Natural killer cell (primary cell): Measurements from ENCODE around the gene OR52N2. TPM values are rescaled to one million over a fixed set of nuclear protein-coding genes. Genes with fewer than 3 reads are reported as not detected.

Experiments used
- ATAC-seq, 3 donors: fragments of 150-1000 bp in 2 of 3; fragments of 200-7000 bp in 1 of 3; cut with Tn5 transposase; 1 replicate in 1 of 3; 2 replicates in 2 of 3; pipeline ENCODE4 v1.10.0; 2021; ENCODE audit warnings: mild to moderate bottlenecking in 2 of 3, moderate library complexity in 2 of 3
- DNase-seq, 2 donors: peaks; one replicate each; pipeline versions ENCODE4 v3.0.0 to v3.0.0-alpha.2; 2013 to 2021; ENCODE audit warnings: mixed read lengths in 1 of 2
- H3K27ac ChIP-seq: one replicate; pipeline ENCODE4 v1.5.1; 2013; ENCODE audit warnings: mild to moderate bottlenecking, low read length
- H3K27me3 ChIP-seq: one replicate; pipeline ENCODE4 v1.6.1; 2013; ENCODE audit warnings: low read length; ENCODE audit not compliant: control insufficient read depth, insufficient read depth
- H3K36me3 ChIP-seq: one replicate; pipeline ENCODE4 v1.6.1; 2013; ENCODE audit warnings: low read length; ENCODE audit not compliant: control insufficient read depth, insufficient read depth
- H3K4me1 ChIP-seq: one replicate; pipeline ENCODE4 v1.6.1; 2013; ENCODE audit warnings: low read length; ENCODE audit not compliant: control insufficient read depth, insufficient read depth
- H3K4me3 ChIP-seq: one replicate; pipeline ENCODE4 v1.5.1; 2013; ENCODE audit warnings: low read length
- H3K9me3 ChIP-seq: one replicate; pipeline ENCODE4 v1.6.1; 2013; ENCODE audit warnings: low read length; ENCODE audit not compliant: control insufficient read depth, insufficient read depth
- H3K27ac Mint-ChIP-seq, 2 donors: one replicate each; pipeline ENCODE4 v1.8.0; 2022; ENCODE audit warnings: mild to moderate bottlenecking in 2 of 2, mixed read lengths in 2 of 2, moderate library complexity in 1 of 2
- H3K27me3 Mint-ChIP-seq, 2 donors: one replicate each; pipeline ENCODE4 v1.8.0; 2022; ENCODE audit warnings: low read depth in 2 of 2, mixed read lengths in 2 of 2
- H3K36me3 Mint-ChIP-seq: one replicate; pipeline ENCODE4 v1.8.0; 2022; ENCODE audit warnings: mixed read lengths
- H3K4me1 Mint-ChIP-seq, 2 donors: one replicate each; pipeline ENCODE4 v1.8.0; 2022; ENCODE audit warnings: mixed read lengths in 2 of 2
- H3K4me3 Mint-ChIP-seq: one replicate; pipeline ENCODE4 v1.8.0; 2022; ENCODE audit warnings: mild to moderate bottlenecking, moderate library complexity, mixed read lengths
- H3K9me3 Mint-ChIP-seq, 2 donors: one replicate each; pipeline ENCODE4 v1.8.0; 2022; ENCODE audit warnings: mixed read lengths in 2 of 2
- CTCF ChIP-seq: fragments of 200-600 bp; IDR thresholded peaks from one replicate; pipeline ENCODE4 v1.8.0; 2022; ENCODE audit warnings: antibody characterized with exemption
- WGBS: methylation state at CpG from one replicate; pipeline ENCODE4 v1.1.7; 2013; ENCODE audit warnings: missing lambda C conversion rate; ENCODE audit not compliant: insufficient coverage; 5-methylcytosine and 5-hydroxymethylcytosine counted together
- intact Hi-C: fragments of 100-400 bp; cut with micrococcal nuclease; formaldehyde crosslinking; loops from one replicate; pipeline ENCODE4 v1.14.2; 2022
- total RNA-seq, 4 donors: library from RNA; stranded (reverse); fragments of 120-200 nt in 1 of 4; gene quantifications; one replicate each; pipeline versions ENCODE4 v1.2.3 to v1.2.4, GENCODE V29; 2013 to 2022

The OR52N2 gene
- total RNA-seq, 3 donors from 2014 or later (not counting 1 experiment from before 2014, with no cell fraction given): not detected

- H3K27ac ChIP-seq: no peak overlapping the region
- H3K27me3 ChIP-seq: no peaks in the 10 kb centered on the region
- Mint-ChIP-seq H3K27ac (peak overlapping the region; percentile 44 to 71), H3K36me3 (no peaks in the 10 kb centered on the region), H3K9me3 (no peaks in the 10 kb centered on the region), H3K4me1 (peaks cover 7% of the 10 kb centered on the region in 2 donors), H3K27me3 (peaks cover 7 to 8% of the 10 kb centered on the region in 2 donors), H3K4me3 (peak overlapping the region; percentile 80)
- H3K36me3 ChIP-seq: no peaks in the 10 kb centered on the region
- H3K9me3 ChIP-seq: no peaks in the 10 kb centered on the region
- intact Hi-C loops: no loop called here
- no peaks in the 10 kb centered on the region for H3K4me1 ChIP-seq
- ATAC-seq: peak in 2 of 3 donors; percentile 44 to 52
- peak in 1 of 2 donors; percentile 17 for DNase-seq
- 0% methylated on average over 1 of the region's 1 CpG for WGBS
- TF ChIP-seq CTCF: no peak
- no peak overlapping the region for H3K4me3 ChIP-seq
Measured at GRCh38 chr11:5818245-5818886, 9.6 kb downstream of the OR52N2 start.

GRCh38 chr11:5831196-5831829 lies 22.6 kb downstream of the OR52N2 start:
- H3K27ac ChIP-seq: no peak overlapping the region
- TF ChIP-seq CTCF: no peak
- no peaks in the 10 kb centered on the region for H3K9me3 ChIP-seq
- 91% methylated on average over 6 of the region's 6 CpGs for WGBS
- no peaks in the 10 kb centered on the region for H3K27me3 ChIP-seq
- no peak for DNase-seq
- H3K36me3 ChIP-seq: no peaks in the 10 kb centered on the region
- H3K4me3 ChIP-seq: no peak overlapping the region
- Mint-ChIP-seq H3K36me3 (no peaks in the 10 kb centered on the region), H3K27ac (no peak overlapping the region), H3K4me3 (no peak overlapping the region), H3K9me3 (no peaks in the 10 kb centered on the region), H3K4me1 (no peaks in the 10 kb centered on the region), H3K27me3 (peaks cover 2 to 16% of the 10 kb centered on the region in 2 donors)
- intact Hi-C loops: no loop called here
- H3K4me1 ChIP-seq: no peaks in the 10 kb centered on the region
- no peak for ATAC-seq

GRCh38 chr11:5833446-5833845 lies 24.7 kb downstream of the OR52N2 start:
- no peak overlapping the region for H3K4me3 ChIP-seq
- Mint-ChIP-seq H3K36me3 (no peaks in the 10 kb centered on the region), H3K9me3 (no peaks in the 10 kb centered on the region), H3K27ac (no peak overlapping the region), H3K4me3 (no peak overlapping the region), H3K27me3 (peaks cover 14 to 18% of the 10 kb centered on the region in 2 donors), H3K4me1 (no peaks in the 10 kb centered on the region)
- no peak overlapping the region for H3K27ac ChIP-seq
- no peaks in the 10 kb centered on the region for H3K9me3 ChIP-seq
- ATAC-seq (no peak), DNase-seq (no peak)
- no peaks in the 10 kb centered on the region for H3K27me3 ChIP-seq
- WGBS: no CpG with 5 or more reads among the region's 2 CpGs
- H3K4me1 ChIP-seq: no peaks in the 10 kb centered on the region
- intact Hi-C loops: no loop called here
- no peaks in the 10 kb centered on the region for H3K36me3 ChIP-seq
- TF ChIP-seq CTCF: no peak
